ENCODE data around the gene BCR. TPM values are rescaled to one million over a fixed set of nuclear protein-coding genes. Genes with fewer than 3 reads are reported as not detected.

Gene BCR
- total RNA-seq, 3 donors from 2014 or later, result 25.3 to 44.6 (median 35.1) TPM

DNA sequence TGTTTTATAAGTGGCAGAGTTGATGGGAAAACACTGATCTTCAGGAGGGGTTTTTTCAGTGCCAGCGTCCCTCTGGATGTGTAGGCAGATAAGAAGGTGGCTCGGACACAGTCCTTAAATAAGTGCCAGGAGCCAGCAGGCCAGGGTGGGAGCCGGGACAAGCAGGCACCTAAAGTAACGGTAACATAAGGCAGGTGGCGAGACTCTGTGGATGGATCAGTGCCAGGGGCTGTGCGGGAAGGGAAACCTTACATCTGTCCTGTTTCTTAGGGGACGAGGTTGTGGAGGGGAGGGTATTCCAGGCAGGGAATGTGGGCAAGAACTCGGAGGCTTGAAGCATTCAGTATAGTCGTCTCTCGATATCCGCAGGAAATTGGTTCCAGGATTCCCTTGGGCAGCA, 15.9 kb downstream of the BCR start:
- Histone ChIP-seq H3K36me3 (no peaks in the 10 kb centered on the region), H3K27ac (no peak overlapping the region), H3K4me3 (no peak overlapping the region), H3K4me1 (no peaks in the 10 kb centered on the region), H3K9me3 (no peaks in the 10 kb centered on the region), H3K27me3 (no peaks in the 10 kb centered on the region)
- TF ChIP-seq, protein P1, sequence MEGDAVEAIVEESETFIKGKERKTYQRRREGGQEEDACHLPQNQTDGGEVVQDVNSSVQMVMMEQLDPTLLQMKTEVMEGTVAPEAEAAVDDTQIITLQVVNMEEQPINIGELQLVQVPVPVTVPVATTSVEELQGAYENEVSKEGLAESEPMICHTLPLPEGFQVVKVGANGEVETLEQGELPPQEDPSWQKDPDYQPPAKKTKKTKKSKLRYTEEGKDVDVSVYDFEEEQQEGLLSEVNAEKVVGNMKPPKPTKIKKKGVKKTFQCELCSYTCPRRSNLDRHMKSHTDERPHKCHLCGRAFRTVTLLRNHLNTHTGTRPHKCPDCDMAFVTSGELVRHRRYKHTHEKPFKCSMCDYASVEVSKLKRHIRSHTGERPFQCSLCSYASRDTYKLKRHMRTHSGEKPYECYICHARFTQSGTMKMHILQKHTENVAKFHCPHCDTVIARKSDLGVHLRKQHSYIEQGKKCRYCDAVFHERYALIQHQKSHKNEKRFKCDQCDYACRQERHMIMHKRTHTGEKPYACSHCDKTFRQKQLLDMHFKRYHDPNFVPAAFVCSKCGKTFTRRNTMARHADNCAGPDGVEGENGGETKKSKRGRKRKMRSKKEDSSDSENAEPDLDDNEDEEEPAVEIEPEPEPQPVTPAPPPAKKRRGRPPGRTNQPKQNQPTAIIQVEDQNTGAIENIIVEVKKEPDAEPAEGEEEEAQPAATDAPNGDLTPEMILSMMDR (IDR thresholded peaks at IDR 0.05), result no peak
- TF ChIP-seq POLR2AphosphoS5 (IDR thresholded peaks at IDR 0.05) (no peak), POLR2A (IDR thresholded peaks at IDR 0.05) (no peak)
- DNase-seq (ENCODE audit: low spot score in 2 of 2), result no peak
- intact Hi-C loops (cut with DNase I; ENCODE audit: low total_unique reads), result no loop called here

DNA sequence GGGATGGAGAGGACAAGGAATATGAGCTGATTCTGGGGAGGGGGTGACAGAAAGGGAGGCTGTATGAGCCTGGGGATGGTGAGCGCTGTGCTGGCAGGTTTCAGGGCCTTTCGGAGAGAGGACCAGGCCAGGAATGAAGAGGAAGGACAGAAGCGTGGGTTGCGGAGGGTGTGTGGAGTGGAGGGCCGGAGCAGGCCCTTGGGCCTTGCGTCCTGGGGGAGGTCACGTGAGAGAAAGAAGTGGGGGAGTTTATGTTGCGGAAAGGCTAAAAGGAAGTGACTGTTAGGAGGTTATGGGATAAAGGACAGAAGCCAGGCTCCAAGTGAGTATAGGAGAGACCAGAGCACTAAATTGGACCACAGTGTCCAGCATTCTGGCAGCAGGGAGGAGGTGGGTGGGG, 17.5 kb downstream of the BCR start:
- H3K4me1 ChIP-seq, result no peaks in the 10 kb centered on the region
- H3K36me3 ChIP-seq, result no peaks in the 10 kb centered on the region
- TF ChIP-seq POLR2A (IDR thresholded peaks at IDR 0.05) (no peak), POLR2AphosphoS5 (IDR thresholded peaks at IDR 0.05) (no peak)
- TF ChIP-seq, protein P1 (IDR thresholded peaks at IDR 0.05), result no peak
- H3K27me3 ChIP-seq, result no peaks in the 10 kb centered on the region
- DNase-seq (ENCODE audit: low spot score in 2 of 2), result no peak
- no peak overlapping the region for H3K4me3 ChIP-seq
- intact Hi-C loops (cut with DNase I; ENCODE audit: low total_unique reads), result no loop called here
- H3K9me3 ChIP-seq, result no peaks in the 10 kb centered on the region
- peak overlapping the region in 1 of 2 donors; percentile 23 for H3K27ac ChIP-seq

DNA sequence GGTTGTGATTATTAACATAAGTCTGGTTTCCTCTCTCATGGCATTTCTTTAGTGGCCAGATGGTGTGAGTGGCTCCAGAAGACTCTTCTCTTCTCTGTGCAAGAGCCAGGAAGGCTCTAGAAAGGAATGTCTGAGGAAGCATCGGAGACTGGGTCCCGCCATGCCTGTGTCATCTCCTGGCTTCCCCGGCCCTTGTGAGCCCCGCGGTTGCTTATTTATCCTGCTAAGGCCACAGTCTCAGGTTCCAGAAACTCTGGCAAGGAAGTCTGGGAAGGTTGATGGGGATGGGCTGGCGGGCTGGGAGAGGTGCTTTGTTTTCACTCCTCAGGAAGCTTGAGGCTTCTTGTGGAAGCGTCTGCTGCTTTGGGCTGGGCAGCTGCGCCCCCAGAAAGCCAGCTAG, 18.9 kb downstream of the BCR start:
- Histone ChIP-seq H3K4me1 (peaks cover 0 to 6% of the 10 kb centered on the region in 2 donors), H3K27ac (no peak overlapping the region), H3K36me3 (no peaks in the 10 kb centered on the region), H3K4me3 (no peak overlapping the region), H3K27me3 (no peaks in the 10 kb centered on the region), H3K9me3 (no peaks in the 10 kb centered on the region)
- DNase-seq (ENCODE audit: low spot score in 2 of 2), result no peak
- intact Hi-C loops (cut with DNase I; ENCODE audit: low total_unique reads), result no loop called here
- no peak for TF ChIP-seq POLR2AphosphoS5 (IDR thresholded peaks at IDR 0.05)
- TF ChIP-seq, protein P1 (IDR thresholded peaks at IDR 0.05), result no peak

DNA sequence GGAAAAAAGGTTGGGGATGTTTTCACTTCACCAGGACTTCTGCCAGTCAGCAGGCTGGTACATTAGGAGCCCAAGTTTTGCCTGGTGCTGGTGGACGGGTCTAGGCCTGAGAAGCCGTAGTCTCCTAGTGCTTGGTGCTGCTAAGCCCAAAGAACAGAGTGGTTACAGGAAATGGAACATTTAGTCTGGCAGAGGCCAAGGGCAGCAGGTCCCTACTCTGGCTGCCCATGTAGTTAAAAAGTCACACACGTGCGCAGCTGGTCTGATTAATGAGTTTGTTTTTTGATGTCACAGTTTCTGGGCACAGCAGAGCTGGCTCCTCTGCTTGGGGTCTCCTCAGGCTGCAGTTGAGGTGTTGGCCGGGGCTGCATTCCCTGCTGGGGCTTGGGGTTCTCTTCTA, 20.6 kb downstream of the BCR start:
- intact Hi-C loops (cut with DNase I; ENCODE audit: low total_unique reads), result no loop called here
- TF ChIP-seq POLR2A (IDR thresholded peaks at IDR 0.05) (no peak), POLR2AphosphoS5 (IDR thresholded peaks at IDR 0.05) (no peak)
- TF ChIP-seq, protein P1 (IDR thresholded peaks at IDR 0.05), result no peak
- Histone ChIP-seq H3K36me3 (no peaks in the 10 kb centered on the region), H3K4me1 (peaks cover 0 to 16% of the 10 kb centered on the region in 2 donors), H3K27ac (peak overlapping the region in 1 of 2 donors; percentile 3), H3K27me3 (no peaks in the 10 kb centered on the region), H3K4me3 (no peak overlapping the region), H3K9me3 (no peaks in the 10 kb centered on the region)
- DNase-seq (ENCODE audit: low spot score in 2 of 2), result no peak

DNA sequence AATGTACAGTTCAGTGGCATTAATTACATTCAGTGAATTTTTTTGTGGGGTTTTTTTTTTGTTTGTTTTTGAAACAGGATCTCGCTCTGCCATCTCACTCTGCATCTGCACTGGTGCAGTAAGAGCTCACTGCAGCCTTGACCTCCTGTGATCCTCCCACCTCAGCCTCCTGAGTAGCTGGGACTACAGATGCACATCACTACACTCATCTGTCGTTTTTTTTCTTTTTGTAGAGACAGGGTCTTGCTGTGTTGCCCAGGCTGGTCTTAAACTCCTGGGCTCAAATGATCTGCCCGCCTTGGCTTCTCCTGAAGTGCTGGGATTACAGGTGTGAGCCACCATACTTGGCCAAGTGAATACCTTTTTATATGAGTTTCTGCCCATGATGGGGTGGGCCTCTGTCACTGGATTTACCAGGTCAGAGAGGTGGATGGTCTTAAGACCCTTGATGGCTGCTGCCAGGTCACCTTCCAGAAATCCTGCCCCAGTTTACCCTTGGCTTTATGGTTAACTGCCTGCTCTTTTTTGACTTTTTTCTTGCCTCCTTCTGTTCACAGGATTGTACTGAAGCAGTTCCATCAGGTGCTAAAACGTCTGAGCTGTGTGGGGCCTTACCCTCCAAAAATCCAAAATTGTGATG, 22.6 kb downstream of the BCR start:
- Histone ChIP-seq H3K4me1 (peaks cover 0 to 16% of the 10 kb centered on the region in 2 donors), H3K36me3 (no peaks in the 10 kb centered on the region), H3K4me3 (no peak overlapping the region), H3K27ac (peak overlapping the region; percentile 48 to 81), H3K27me3 (no peaks in the 10 kb centered on the region), H3K9me3 (no peaks in the 10 kb centered on the region)
- intact Hi-C loops (cut with DNase I; ENCODE audit: low total_unique reads), result no loop called here
- TF ChIP-seq POLR2AphosphoS5 (IDR thresholded peaks at IDR 0.05) (no peak), POLR2A (IDR thresholded peaks at IDR 0.05) (no peak)
- TF ChIP-seq, protein P1 (IDR thresholded peaks at IDR 0.05), result no peak
- no peak for DNase-seq (ENCODE audit: low spot score in 2 of 2)
